Lower leg skin (tissue), 4 donors: Measurements from ENCODE around the gene ADGRL4. TPM values are rescaled to one million over a fixed set of nuclear protein-coding genes. Genes with fewer than 3 reads are reported as not detected.
"Not testable (repeated sequence)": the region's sequence is repeated elsewhere in the genome, so short reads cannot be mapped to it uniquely, and the experiment has no call there.

Experiments used
- DNase-seq, 2 donors: peaks; one replicate each; pipeline ENCODE4 v3.0.0-alpha.2; 2019; ENCODE audit warnings: low spot score in 2 of 2
- H3K4me3 ChIP-seq: fragments of 200-600 bp; sonication (generic); 2 replicates; pipeline ENCODE4 v1.5.1; 2017; ENCODE audit warnings: mild to moderate bottlenecking, low read depth; ENCODE audit not compliant: poor library complexity, severe bottlenecking
- POLR2A ChIP-seq, 2 donors: fragments of 450-650 bp; IDR thresholded peaks; one replicate each; pipeline ENCODE4 v1.6.1; 2016 to 2017; ENCODE audit warnings: antibody characterized with exemption in 2 of 2, mild to moderate bottlenecking in 1 of 2, moderate library complexity in 1 of 2
- WGBS, 2 donors: methylation state at CpG; one replicate each; pipeline ENCODE4 v1.1.5; 2018; 5-methylcytosine and 5-hydroxymethylcytosine counted together
- intact Hi-C: fragments of 100-400 bp; cut with DNase I; formaldehyde crosslinking; loops from one replicate; pipeline ENCODE4 v1.15.0; 2023; ENCODE audit warnings: low total_unique reads
- total RNA-seq, 4 donors: library from RNA; depleted of rRNA; stranded (reverse); fragments of >200 nt; gene quantifications; one replicate each; pipeline ENCODE4 v1.1.0, GENCODE V29; 2016
- TF ChIP-seq, protein P1 (sequence below), 3 donors: fragments of 450-650 bp; IDR thresholded peaks; one replicate each; pipeline ENCODE4 v1.5.1; 2016; ENCODE audit warnings: antibody characterized with exemption in 3 of 3, mild to moderate bottlenecking in 3 of 3, moderate library complexity in 2 of 3

ADGRL4 gene
- total RNA-seq, 4 donors from 2014 or later: 6.7 to 16.6 (median 9.7) TPM

DNA sequence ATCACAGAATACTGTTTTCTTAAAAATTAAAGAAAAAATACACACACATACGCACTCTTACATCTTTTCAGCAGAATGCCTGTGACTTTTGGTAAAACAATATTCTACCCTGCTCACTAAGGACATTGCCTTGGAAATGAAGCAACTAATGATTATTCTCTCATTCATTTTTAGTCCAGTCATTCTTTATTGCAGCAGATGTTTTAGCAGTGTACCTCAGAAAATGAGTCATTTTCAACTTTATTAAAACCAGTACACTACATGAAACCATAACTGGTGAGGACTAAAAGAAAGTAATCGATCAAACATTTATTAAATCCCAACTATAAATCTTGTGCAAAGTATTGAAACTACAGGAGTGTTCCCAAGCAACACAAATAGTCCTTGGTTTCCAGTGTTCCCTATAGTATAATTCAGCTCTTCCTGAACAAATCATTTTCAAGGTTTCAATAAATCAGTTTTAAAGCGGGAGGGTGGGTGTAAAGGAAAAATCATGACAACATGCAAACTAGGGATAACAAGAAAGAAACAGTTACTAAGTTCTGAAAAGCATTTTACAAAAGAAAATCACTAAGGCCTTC lies 114.2 kb downstream of the ADGRL4 start:
- WGBS, 2 donors: 65 to 74% methylated on average over 3 of the region's 3 CpGs
- intact Hi-C loops: no loop called here
- no peak overlapping the region for H3K4me3 ChIP-seq
- TF ChIP-seq, protein P1, sequence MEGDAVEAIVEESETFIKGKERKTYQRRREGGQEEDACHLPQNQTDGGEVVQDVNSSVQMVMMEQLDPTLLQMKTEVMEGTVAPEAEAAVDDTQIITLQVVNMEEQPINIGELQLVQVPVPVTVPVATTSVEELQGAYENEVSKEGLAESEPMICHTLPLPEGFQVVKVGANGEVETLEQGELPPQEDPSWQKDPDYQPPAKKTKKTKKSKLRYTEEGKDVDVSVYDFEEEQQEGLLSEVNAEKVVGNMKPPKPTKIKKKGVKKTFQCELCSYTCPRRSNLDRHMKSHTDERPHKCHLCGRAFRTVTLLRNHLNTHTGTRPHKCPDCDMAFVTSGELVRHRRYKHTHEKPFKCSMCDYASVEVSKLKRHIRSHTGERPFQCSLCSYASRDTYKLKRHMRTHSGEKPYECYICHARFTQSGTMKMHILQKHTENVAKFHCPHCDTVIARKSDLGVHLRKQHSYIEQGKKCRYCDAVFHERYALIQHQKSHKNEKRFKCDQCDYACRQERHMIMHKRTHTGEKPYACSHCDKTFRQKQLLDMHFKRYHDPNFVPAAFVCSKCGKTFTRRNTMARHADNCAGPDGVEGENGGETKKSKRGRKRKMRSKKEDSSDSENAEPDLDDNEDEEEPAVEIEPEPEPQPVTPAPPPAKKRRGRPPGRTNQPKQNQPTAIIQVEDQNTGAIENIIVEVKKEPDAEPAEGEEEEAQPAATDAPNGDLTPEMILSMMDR (IDR thresholded peaks at IDR 0.05): no peak
- TF ChIP-seq POLR2A (IDR thresholded peaks at IDR 0.05): no peak
- DNase-seq: no peak

DNA sequence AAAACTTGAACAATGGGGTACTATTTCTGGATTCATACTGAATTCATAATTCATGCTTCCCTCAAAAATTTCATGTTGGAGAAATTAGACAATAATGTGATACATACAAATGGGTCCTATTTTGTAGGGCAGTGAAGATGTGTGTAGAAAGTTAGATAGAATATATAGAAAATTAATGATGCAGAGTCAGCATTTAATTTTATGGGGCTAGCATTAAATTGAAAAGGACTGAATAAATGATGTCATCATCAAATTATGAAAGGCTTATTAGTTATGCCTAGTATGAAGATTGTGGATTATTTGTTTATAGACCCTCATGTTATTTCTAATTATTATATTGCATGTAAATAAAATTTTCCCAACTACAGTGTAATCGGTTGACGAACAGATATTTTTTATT lies 119.1 kb downstream of the ADGRL4 start:
- WGBS, 2 donors: 93 to 96% methylated on average over 2 of the region's 2 CpGs
- TF ChIP-seq POLR2A (IDR thresholded peaks at IDR 0.05): no peak
- TF ChIP-seq, protein P1 (IDR thresholded peaks at IDR 0.05): no peak
- intact Hi-C loops: no loop called here
- no peak overlapping the region for H3K4me3 ChIP-seq
- DNase-seq: no peak

DNA sequence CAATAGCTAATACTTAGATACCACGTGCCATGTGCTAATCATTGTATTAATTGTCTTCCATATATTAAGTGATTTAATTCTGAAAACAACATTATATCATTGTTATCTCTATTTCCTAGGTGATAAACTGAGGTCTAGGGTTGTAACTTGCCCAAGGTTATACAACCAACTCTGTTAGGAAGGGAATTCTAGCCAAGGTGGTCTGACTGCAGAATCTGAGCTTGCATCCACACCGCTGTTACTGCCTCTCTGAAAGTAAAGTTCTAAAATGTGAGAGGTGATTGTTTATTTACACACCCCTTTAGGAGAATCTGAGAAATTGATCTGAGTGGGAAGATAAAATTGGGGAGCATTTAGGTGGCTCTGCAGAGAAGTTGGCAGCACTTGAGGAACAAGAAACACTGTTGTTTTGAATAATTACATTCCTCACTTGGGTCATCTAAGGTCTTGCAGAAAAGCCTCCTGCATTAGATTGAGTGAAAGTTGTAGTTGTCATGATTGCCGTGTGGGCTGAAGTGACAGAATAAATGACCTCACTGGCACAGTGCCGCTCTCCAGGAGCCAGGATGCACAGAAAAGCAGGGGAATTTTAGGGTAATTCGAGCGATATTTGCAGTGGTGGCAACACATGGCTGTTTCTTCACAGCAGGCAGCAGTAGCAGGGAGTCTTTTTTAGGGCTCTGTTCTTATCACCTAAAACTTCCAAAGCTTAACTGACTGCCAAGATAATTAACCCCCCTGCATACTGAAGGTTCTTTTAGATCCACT lies 121.7 kb downstream of the ADGRL4 start:
- H3K4me3 ChIP-seq: no peak overlapping the region
- WGBS, 2 donors: 46 to 48% methylated on average over 6 of the region's 6 CpGs
- DNase-seq: no peak
- intact Hi-C loops: no loop called here
- TF ChIP-seq, protein P1 (IDR thresholded peaks at IDR 0.05): no peak
- no peak for TF ChIP-seq POLR2A (IDR thresholded peaks at IDR 0.05)

DNA sequence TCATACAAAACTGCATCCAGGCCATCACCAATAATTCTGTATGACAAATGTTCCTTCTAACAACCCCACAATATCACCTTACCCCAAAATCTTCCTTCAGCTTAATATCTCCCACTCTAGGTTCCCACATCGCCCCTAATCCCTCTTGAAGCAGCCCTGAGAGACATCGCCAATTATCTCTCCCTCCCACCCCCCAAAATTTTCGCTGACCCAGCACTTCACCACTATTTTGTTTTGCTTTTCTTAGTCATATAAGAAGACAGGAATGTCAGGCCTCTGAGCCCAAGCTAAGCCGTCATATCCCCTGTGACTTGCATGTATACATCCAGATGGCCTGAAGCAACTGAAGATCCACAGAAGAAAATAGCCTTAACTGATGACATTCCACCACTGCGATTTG lies 126.3 kb downstream of the ADGRL4 start:
- WGBS, 2 donors: 71 to 72% methylated on average over 5 of the region's 5 CpGs
- TF ChIP-seq POLR2A (IDR thresholded peaks at IDR 0.05): no peak
- TF ChIP-seq, protein P1 (IDR thresholded peaks at IDR 0.05): no peak

DNA sequence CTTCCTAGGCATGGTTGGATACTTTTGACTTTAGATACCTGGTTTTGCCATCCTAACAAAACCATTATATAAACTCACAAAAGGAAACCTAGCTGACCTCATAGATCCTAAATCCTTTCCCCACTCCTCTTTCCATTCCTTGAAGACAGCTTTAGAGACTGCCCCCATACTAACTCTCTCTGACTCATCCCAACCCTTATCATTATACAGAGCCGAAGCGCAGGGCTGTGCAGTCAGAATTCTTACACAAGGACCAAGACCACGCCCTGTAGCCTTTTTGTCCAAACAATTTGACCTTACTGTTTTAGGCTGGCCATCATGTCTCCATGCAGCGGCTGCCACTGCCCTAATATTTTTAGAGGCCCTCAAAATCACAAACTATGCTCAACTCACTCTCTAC lies 130.5 kb downstream of the ADGRL4 start:
- intact Hi-C loops, H3K4me3 ChIP-seq, DNase-seq: not testable (repeated sequence)
- 90 to 92% methylated on average over 4 of the region's 4 CpGs for WGBS, 2 donors

More for the DNA sequence above, 126.3 kb downstream of the ADGRL4 start:
- no peak for DNase-seq
- intact Hi-C loops: no loop called here
- no peak overlapping the region for H3K4me3 ChIP-seq

DNA sequence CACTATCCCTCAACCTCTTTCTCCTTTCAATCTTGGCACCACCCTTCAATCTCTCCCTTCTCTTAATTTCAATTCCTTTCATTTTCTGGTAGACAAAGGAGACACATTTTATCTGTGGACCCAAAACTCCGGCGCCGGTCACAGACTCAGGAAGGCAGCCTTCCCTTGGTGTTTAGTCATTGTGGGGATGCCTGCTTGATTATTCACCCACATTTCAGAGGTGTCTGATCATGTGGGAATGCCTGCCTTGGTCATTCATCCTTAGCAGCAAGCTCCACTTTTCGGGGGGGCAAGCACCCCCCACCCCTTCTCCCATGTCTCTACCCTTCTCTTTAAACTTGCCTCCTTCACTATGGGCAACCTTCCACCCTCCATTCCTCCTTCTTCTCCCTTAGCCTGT lies 133.7 kb downstream of the ADGRL4 start:
- DNase-seq, H3K4me3 ChIP-seq, intact Hi-C loops: not testable (repeated sequence)
- 75 to 99% methylated on average over 3 to 4 of the region's 4 CpGs for WGBS, 2 donors
